Head of caudate nucleus (tissue), 42 donors: ENCODE results near the gene TYMP.
"Not testable (repeated sequence)": the region's sequence is repeated elsewhere in the genome, so short reads cannot be mapped to it uniquely, and the experiment has no call there.

Experiments
- DNase-seq, 42 donors: peaks; one replicate each; pipeline versions ENCODE4 v3.0.0 to v3.0.0-alpha.2; 2020 to 2021; ENCODE audit warnings: mixed read lengths in 7 of 42
- intact Hi-C: fragments of 100-400 bp; cut with DNase I; formaldehyde crosslinking; loops from one replicate; pipeline ENCODE4 v1.15.0; 2022

Gene TYMP

DNA sequence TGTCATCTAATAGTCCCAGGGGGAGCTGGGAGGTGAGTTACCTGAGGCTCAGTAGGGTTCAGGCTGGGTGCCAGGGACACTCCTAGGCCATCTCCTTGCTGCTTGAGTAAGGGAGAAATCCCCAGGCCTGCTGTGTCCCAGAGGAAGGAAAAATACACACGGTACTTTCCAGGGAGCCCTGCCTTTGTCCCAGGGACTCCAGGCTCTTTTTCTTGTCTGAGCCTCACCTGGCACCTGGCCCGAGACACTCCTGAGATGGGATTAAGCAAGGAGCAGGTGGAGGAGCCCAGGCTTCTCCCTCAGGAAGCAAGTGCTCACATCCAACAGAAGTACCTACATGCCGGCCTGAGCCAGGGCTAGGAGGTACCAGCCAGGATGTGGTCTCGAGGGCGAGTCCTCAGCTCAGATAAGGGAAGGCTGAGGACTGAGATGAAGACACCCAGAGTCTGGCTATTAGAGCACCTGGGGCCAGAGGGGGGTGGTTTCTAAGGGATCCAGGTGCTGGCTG, 15.0 kb upstream of the TYMP start:
- no peak for DNase-seq
- intact Hi-C loops: no loop called here

DNA sequence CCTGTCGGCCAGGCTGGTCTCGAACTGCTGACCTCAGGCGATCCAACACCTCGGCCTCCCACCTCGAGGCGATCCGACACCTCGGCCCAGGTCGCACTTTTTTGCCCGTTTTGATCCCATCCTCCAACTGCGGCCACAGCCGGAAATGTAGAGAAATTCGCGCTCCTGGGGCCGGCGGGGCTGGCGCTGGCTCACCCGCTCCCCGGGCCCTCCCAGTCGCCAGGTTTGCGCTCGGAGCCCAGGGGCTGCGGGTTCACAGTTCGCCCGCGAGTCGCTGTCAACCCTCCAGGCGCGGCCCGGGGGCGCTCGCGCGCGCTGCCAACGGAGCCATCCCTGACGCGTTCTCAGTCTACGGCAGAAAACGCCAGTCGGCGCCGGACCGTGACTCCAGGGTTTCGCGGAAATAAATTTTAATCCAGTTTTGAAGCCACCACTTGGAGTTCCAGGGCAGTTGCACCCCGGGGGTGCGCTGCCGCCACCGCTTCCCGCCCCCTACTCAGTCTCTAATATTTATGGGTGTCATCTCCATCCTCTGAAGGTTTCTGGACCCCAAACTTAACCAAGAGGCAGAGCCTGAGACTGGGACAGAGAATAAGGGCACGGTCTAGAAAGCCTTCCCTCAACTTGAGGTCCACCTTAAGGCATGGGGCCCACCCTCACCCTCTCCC, 14.4 kb upstream of the TYMP start:
- DNase-seq: peak; percentile 38 to 89 (median 77)
- intact Hi-C loops: no loop called here

DNA sequence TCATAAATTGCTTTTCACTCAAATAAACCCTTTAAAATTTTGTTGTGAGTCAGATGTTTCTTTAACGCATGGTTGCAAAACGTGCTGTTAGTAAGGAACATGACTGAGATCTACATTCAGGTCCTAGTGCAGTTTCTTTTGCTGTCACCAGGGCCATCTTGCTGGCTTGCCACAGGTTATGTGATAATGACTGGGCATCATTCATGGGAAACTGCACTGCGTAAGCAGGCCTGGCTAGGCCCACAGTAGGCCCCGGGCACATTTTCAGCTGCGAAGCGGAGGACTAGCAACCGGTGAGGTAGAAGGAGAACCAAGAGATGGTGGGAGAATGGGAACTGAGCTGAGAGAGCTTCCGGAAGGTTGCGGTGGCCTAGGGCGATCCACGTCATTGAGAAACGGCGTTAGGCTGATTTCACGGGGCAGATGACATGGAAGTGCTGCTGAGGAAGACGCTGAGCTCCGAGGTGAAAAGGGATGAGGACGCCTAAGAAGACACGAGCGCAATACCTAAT, 12.7 kb upstream of the TYMP start:
- intact Hi-C loops: no loop called here
- peak in 4 of 42 donors; percentile 1 to 57 (median 24) for DNase-seq

DNA sequence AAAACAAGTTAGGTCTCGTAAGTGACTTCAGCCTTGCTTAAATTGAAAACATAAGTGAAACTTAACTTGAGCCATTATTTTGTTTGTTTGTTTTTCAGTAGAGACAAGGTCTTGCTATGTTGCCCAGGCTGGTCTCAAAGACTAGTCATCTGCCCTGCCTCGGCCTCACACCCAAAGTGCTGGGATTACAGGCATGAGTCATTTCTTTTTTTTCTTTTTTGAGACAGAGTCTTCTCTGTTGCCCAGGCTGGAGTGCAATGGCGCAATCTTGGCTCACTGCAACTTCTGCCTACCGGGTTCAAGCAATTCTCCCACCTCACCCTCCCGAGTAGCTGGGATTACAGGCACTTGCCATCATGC, 11.8 kb upstream of the TYMP start:
- peak in 2 of 42 donors; percentile 48 to 54 for DNase-seq
- intact Hi-C loops: not testable (repeated sequence)

DNA sequence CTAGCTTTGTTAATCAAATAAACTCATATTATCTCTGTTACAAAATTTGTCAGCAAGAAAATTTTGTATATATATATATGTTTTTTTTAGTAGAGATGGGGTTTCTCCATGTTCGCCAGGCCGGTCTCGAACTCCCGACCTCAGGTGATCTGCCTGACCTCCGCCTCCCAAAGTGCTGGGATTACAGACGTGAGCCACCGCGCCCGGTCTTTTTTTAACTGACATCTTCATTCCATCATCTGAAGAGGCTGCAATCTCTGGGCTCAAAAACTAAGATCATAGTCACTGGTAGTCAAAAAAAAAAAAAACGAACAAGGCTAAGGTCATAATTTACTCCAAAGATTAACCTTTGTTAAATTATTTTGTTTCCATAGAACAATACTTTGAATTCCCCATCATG, 10.6 kb upstream of the TYMP start:
- intact Hi-C loops: no loop called here
- DNase-seq: peak in 1 of 42 donors; percentile 2

DNA sequence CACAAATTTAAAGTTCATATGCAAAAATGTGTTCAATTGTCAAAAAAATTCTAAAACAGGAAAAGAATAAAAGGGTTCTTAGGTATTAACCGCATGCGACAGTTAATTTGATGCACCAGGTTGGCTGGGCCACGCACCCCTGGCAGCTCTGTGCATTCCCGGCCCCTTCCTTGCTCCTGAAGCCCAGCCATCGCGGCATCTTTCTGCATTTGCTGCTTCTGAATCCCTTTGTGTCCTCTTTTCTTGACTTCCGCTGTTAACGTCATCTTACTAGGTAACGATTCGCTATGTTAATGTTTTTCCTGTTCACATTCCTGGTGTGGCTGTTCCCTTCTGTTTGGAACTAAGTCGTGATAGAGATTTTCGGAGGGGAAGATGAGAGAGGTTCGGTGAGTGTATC, 8.0 kb upstream of the TYMP start:
- intact Hi-C loops: no loop called here
- no peak for DNase-seq

DNA sequence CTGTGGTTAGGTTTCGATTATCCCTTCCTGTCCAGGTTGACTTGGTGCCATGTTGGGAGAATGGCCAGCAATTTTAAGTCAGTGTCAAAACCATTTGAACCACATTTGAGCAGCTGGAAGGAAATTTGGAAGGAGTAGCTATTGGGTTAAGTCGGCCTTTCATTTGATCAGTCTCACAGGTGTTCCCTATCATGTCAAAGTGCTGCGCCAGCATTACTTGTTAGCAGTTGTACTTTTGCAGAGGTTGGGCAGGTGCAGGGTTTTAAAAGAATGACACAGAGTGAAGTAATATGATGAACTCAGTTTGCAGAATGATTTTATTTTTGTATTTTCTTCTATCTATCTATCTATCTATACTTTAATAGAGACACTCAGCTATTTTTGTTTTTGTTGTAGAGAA, 6.4 kb upstream of the TYMP start:
- DNase-seq: no peak
- intact Hi-C loops: no loop called here

DNA sequence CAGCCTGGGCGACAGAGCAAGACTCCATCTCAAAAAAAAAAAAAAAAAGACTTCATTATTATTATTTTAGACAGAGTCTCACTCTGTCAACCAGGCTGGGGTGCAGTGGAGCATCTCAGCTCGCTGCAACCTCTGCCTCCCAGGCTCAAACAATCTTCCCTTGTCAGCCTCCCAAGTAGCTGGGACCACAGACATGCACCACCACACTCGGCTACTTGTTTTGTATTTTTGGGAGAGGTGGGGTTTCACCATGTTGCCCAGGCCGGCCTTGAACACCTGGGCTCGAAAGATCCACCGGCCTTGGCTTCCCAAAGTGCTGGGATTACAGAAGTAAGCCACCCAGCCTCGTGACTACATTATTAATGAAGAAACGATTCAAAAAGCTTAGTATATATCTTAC, 5.3 kb upstream of the TYMP start:
- DNase-seq: no peak
- intact Hi-C loops: no loop called here

DNA sequence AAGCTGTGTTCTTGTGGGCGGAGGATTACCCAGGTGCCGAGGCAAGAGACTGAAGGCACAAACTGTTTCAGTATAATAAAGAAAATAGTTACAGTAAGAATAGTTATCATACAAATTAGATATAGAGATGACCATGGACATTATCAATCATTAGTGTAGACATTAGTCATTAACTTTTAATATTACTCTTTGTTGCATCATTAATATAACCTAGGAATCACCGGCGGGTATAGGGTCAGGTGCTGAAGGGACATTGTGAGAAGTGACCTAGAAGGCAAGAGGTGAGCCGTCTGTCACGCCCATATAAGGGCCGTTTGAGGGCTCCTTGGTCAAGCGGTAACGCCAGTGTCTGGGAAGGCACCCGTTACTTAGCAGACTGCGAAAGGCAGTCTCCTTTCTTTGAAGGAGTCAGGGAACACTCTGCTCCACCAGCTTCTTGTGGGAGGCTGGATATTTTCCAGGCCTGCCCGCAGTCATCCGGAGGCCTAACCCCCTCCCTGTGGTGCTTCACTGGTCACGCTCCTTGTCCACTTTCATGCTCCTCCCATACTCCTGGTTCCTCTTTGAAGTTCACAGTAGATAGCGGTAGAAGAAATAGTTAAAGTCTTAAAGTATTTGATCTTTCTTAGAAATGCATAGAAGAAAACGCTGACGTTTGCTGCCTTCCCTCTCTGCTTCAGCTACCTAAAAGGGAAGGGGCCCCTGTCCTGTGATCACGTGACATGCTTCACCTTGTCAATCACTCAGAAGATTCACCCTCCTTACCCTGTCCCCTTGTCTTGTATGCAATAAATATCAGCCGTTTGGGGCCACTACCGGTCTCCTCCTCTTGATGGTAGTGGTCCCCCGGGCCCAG, 4.3 kb upstream of the TYMP start:
- intact Hi-C loops: not testable (repeated sequence)
- DNase-seq: peak in 6 of 42 donors; percentile 37 to 62 (median 50)

DNA sequence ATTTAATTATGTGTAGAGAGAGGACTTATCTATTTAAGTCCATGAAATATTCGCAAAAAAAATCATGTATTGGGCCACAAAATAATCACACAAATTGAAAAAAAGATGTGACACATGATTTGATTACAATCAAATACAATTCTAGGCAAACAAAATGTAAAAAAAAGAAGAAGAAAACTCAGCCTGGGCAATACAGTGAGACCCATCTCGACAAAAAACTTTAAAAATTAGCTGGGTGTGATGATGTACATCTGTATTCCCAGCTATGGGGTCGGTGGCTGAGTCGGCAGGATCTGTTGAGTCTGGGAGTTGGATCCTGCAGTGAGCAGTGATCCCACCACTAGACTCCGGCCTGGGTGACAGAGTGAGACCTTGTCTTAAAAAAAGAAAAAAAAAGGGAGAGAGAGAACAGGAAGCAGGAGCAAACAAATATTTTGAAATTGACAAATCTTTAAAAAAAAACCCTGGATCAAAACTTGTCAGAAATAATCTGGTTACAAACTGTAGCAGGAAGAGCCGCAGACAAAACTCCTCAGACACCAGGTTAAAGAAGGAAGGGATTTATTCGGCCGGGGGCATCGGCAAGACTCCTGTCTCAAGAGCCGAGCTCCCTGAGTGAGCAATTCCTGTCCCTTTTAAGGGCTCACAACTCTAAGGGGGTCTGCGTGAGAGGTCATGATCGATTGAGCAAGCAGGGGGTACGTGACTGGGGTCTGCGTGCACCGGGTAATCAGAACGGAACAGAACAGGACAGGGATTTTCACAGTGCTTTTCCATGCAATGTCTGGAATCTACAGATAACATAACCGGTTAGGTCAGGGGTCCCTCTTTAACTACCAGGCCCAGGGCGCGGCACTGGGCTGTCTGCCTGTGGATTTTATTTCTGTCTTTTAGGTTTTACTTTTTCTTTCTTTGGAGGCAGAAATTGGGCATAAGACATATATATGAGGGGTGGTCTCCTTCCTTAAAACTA, 3.3 kb upstream of the TYMP start:
- intact Hi-C loops: no loop called here
- DNase-seq: no peak

DNA sequence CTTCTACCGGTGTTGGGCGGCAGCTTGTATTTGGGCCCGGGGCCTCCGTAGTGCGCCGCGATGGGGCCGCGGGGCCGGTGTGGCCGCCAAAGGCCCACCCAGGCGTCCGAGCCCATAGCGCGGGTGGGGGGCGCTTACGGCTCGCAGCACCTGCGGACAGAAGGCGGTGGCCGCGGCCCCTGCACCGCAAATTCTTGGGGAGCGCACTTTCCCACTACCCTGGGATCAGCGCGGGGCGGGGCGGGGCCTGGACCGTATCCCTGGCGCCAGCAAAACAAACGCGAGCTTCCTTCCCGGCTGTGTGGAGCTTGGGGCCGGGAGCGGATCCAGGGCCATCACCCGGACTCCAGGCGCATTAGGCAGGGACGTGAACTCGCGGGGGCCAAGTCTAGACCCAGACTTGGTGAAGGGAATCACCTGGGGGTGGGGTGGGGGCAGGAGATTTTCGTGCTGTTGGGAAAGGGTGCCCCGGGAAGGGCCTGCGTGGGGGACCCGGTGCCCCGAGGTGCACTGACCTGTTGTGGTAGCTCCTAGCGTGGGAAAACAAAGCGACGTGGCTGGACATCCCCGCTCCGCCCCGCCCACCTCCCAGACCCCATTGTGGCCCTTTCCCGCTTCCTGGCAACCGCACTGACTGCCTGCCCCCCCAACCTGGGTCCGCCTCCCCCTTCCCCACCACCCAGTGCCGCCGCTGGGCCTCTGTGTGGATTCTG, 2.3 kb upstream of the TYMP start:
- peak in 2 of 42 donors; percentile 38 to 51 for DNase-seq
- intact Hi-C loops: no loop called here

DNA sequence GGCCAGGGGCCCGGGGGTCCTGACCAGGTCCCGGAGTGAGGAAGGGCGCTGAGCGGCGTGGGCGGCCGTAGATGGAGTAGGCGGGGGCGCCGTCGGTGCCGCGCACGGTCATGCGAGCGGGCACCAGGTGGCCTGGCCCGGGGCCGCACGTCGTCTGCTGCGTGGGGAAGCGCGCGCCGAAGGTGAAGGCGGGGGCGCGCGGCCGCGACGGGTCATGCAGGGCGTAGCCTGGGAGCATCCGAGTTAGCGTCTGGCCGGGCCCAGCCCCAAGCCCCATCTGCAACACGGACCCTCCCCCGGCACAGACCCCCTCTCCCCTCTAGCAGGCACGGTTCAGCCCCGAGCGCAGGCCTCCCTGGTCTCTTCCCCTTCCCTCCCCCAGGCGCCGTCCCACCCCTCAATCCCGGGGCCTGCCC, 1.7 kb upstream of the TYMP start:
- DNase-seq: no peak
- intact Hi-C loops: no loop called here

DNA sequence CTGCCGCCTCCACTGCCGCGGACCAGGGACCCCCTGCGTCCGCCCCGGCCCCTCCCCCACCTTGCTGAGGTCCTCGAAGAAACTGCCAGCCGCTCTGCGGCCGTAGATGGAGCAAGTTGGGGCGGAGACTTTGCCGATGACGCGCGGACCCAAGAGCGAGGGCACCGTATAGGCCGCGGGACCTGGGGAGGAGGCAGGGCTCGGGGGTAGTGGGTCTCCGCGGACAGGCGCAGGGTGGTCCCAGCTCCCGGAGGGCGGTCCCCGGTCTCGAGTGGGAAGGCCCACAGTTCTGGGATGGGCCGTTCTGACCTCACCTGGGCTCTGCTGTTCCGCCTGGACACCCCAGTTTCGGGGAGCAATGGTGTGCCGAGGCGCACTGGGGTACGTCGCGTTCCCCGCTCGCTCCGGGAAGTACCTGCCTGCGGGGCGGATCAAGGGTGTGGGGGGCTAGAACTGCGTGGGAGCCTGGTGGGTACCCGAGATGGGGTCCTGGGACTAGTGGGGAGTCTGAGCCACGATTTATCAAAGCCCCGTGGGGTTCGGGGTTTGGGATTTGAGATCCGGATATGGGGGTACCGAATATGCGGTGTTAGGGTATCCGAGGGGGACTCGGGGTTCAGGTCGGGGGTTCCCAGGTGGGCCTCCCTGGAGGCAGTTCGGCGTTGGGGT, 1.2 kb upstream of the TYMP start:
- DNase-seq: peak in 12 of 42 donors; percentile 21 to 64 (median 48)
- intact Hi-C loops: no loop called here

DNA sequence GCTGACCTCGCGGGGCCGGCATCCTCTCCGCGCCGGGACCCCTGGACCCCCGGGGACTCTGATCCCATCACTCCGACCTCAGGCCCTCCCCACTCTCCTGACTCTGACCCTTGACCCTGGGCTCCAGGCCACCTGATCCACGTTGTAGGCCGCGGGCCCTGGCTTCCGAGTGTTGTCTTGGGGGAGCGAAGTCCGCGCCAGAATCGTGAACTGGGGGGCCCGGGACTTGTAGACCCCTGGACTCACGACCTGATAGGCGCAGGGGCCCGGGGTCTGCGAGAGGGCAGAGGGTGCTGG, 716 bp upstream of the TYMP start:
- intact Hi-C loops: no loop called here
- no peak for DNase-seq

DNA sequence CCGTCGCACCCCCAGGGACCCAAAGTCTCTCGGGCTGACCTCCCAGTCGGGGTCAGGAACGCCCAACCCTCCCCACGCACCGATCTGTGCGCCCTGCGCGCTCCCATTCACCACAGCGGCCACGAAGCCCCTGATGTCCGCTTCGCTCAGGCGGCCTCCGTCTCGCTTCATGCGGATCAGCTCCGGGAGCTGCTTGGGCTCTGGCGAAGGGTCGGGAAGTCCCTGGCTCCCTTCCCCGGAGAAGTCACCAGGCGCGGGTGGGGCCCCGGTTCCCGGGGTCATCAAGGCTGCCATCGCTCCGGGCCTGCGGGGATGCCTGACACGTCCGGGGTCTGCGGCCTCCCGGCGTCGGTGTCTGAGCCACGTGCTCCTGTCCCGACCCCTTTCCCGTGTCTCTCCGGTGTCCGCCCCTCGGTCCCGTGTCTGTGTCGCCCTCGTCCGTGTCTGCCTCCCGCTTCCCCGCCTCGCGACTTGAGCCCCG, 356 bp downstream of the TYMP start:
- intact Hi-C loops: loop anchor here (5.0 kb wide), 1 partner anchor 53 kb away; the partner anchor contains the start of gene CHKB
- DNase-seq: no peak

DNA sequence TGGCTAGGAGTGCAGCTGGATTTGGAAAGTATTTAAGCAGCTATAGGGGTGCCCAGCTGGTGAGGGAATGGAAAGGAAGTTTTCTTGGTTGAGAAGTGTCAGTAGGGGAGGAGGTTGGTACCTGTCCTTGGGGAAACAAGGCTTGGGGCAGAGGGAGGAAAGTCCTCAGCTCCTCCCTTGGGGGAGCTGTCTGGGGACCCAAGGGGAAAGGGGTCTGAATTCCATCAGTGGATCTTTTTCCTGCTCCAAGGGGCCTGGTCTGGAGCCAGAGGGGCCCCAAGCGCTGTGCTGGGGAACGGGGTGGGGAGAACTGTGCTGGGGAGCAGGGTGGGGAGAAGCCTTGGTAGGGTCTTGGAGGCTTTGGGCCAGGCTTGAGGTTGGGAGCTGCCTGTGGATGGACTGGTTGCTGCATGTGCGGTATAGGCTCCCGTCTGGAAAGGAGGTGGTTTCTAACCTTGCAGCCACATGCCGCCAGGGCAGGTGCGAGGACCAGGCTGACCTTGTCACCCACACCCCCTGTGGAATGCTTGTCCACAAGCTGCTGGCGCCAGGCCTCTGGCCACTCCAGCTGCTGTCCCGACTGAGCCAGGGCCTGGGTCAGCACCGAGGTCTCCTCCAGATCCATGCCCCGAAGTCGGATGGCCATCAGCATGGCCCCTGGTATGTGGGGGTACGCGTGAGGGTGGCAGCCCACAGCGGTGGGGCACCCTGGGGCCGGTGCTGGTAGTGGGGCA, 963 bp downstream of the TYMP start:
- DNase-seq: no peak
- intact Hi-C loops: loop anchor here (5.0 kb wide), 1 partner anchor 53 kb away; the partner anchor contains the start of gene CHKB
